ENCODE measurements around the gene RNASE7. TPM values are rescaled to one million over a fixed set of nuclear protein-coding genes. Genes with fewer than 3 reads are reported as not detected.

Gene RNASE7
- total RNA-seq, 2 donors from 2014 or later, result 1.0 TPM; not detected in 1

GRCh38 chr14:21068521-21069387, 26.6 kb downstream of the RNASE7 start:
- intact Hi-C loops (cut with DNase I), result no loop called here
- 3% methylated on average over 30 to 41 of the region's 45 CpGs for WGBS, 2 donors
- TF ChIP-seq CTCF (IDR thresholded peaks at IDR 0.05) (peak; percentile 42 to 71 (median 67)), POLR2A (IDR thresholded peaks at IDR 0.05) (no peak)
- peak overlapping the region; percentile 78 to 90 (median 86) for H3K27ac ChIP-seq
- H3K4me3 ChIP-seq, result no peak overlapping the region
- ATAC-seq (peak; percentile 33), DNase-seq (peak; percentile 68 to 73 (median 70))
- H3K9me3 ChIP-seq, result no peaks in the 10 kb centered on the region
- no peaks in the 10 kb centered on the region for H3K27me3 ChIP-seq
- no peaks in the 10 kb centered on the region for H3K36me3 ChIP-seq (replicated peaks in 1 of 2; ENCODE audit: insufficient read depth in 1 of 2, low read depth in 2 of 2)
- H3K4me1 ChIP-seq, result peaks cover 37% of the 10 kb centered on the region

GRCh38 chr14:21069388-21070082, 27.4 kb downstream of the RNASE7 start:
- DNase-seq (peak; percentile 52 to 65 (median 56)), ATAC-seq (peak; percentile 54)
- Histone ChIP-seq H3K4me3 (peak overlapping the region; percentile 40 to 41), H3K27ac (peak overlapping the region; percentile 78 to 90 (median 86)), H3K27me3 (no peaks in the 10 kb centered on the region), H3K9me3 (no peaks in the 10 kb centered on the region), H3K36me3 (replicated peaks in 1 of 2; ENCODE audit: insufficient read depth in 1 of 2, low read depth in 2 of 2) (no peaks in the 10 kb centered on the region), H3K4me1 (peaks cover 34% of the 10 kb centered on the region)
- intact Hi-C loops (cut with DNase I), result no loop called here
- TF ChIP-seq CTCF (IDR thresholded peaks at IDR 0.05) (no peak), POLR2A (IDR thresholded peaks at IDR 0.05) (peak in 2 of 3 donors; percentile 48 to 65)
- WGBS, 2 donors, result 1 to 6% methylated on average over 6 to 40 of the region's 40 CpGs

DNA sequence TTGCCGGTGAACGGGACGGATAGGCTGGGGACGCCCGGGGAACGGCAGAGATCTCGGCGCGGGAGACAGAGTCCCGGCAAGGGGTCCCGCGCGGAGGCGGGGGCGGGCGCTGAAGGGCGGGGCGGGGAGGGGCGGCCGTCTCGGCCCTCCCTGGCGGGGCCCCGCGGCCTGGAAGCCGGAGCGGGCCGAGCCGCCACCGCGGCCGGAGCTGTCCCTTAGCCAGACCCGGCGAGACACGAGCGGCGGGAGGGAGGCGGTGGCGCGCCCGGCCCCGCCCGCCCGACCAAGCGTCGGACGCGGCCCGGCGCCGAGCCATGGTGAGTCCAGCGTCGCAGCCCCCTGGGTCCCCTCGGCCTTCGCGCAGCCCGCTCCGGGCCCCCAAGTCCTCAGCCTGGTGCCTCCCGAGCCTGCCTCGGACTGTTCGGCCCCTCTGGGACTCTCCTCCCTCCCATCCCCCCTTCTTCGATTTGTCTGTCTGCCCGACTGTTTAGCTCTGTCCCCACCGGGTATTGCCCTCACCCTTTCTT, 28.0 kb downstream of the RNASE7 start, which contains the start of gene ARHGEF40:
Gene ARHGEF40, plus strand, starts transcription at position 222 of the 527 bp plus-strand sequence. Its CDS starts 93 bp downstream, at position 315.
- peak in 1 of 3 donors; percentile 42 for TF ChIP-seq POLR2A (IDR thresholded peaks at IDR 0.05)
- TF ChIP-seq CTCF (IDR thresholded peaks at IDR 0.05), result no peak
- Histone ChIP-seq H3K9me3 (no peaks in the 10 kb centered on the region), H3K27ac (peak within 1 kb of the TSS; percentile 78 to 90 (median 86)), H3K4me1 (peaks cover 34% of the 10 kb centered on the region), H3K27me3 (no peaks in the 10 kb centered on the region), H3K36me3 (replicated peaks in 1 of 2; ENCODE audit: insufficient read depth in 1 of 2, low read depth in 2 of 2) (no peaks in the 10 kb centered on the region), H3K4me3 (peak within 1 kb of the TSS; percentile 69 to 76)
- ATAC-seq (peak; percentile 73), DNase-seq (peak; percentile 72 to 81 (median 78))
- intact Hi-C loops (cut with DNase I), result no loop called here
- 1% methylated on average over 5 to 62 of the region's 63 CpGs for WGBS, 2 donors

- Histone ChIP-seq H3K4me1 (peaks cover 34% of the 10 kb centered on the region), H3K27me3 (no peaks in the 10 kb centered on the region), H3K36me3 (replicated peaks in 1 of 2; ENCODE audit: insufficient read depth in 1 of 2, low read depth in 2 of 2) (no peaks in the 10 kb centered on the region), H3K4me3 (peak overlapping the region; percentile 69 to 76), H3K27ac (peak overlapping the region; percentile 78 to 90 (median 86)), H3K9me3 (no peaks in the 10 kb centered on the region)
- no peak for TF ChIP-seq CTCF (IDR thresholded peaks at IDR 0.05)
- TF ChIP-seq POLR2A (IDR thresholded peaks at IDR 0.05), result no peak
- intact Hi-C loops (cut with DNase I), result no loop called here
- ATAC-seq (peak; percentile 10), DNase-seq (peak; percentile 44 to 51 (median 46))
- 0 to 1% methylated on average over 19 to 23 of the region's 23 CpGs for WGBS, 2 donors
These were observed 28.6 kb downstream of the RNASE7 start for GRCh38 chr14:21070610-21071224.

All from body of pancreas (tissue), 4 donors.